C4-2B (cell line): ENCODE results near the gene DMAC2.

ENCODE experiments used
- CTCF ChIP-seq: fragments of 450-650 bp; conservative IDR thresholded peaks from 2 replicates; pipeline ENCODE4 v1.5.1; 2017; ENCODE audit warnings: mild to moderate bottlenecking
- ZFX ChIP-seq: fragments of 450-650 bp; IDR thresholded peaks from 2 replicates; pipeline ENCODE4 v1.6.1; 2017

GRCh38 chr19:41484822-41485221 is 45.1 kb upstream of the DMAC2 start:
- TF ChIP-seq CTCF (no peak), ZFX (no peak)
